Measurements from ENCODE around the gene CXCL3.
"Not testable (repeated sequence)": the region's sequence is repeated elsewhere in the genome, so short reads cannot be mapped to it uniquely, and the experiment has no call there.

The CXCL3 gene

GRCh38 chr4:74083546-74083945 lies 45.1 kb upstream of the CXCL3 start:
- Histone ChIP-seq H3K27me3 (ENCODE audit: insufficient read depth, low read depth) (no peaks in the 10 kb centered on the region), H3K4me3 (IDR thresholded peaks at IDR 0.05; ENCODE audit: insufficient read depth, low read depth, low read length) (no peak overlapping the region), H3K27ac (no peak overlapping the region), H3K4me1 (ENCODE audit: low read depth, poor library complexity, severe bottlenecking) (no peaks in the 10 kb centered on the region), H3K79me2 (ENCODE audit: insufficient read depth, low read depth) (no peaks in the 10 kb centered on the region), H3K4me2 (no peak overlapping the region), H2AFZ (ENCODE audit: low read depth) (no peak overlapping the region), H4K20me1 (ENCODE audit: insufficient read depth) (no peaks in the 10 kb centered on the region), H3K36me3 (ENCODE audit: insufficient read depth) (no peaks in the 10 kb centered on the region), H3K9ac (no peak overlapping the region)
- TF ChIP-seq CTCF (conservative IDR thresholded peaks at IDR 0.05; ENCODE audit: low read depth, low read length): no peak

- Histone ChIP-seq H3K4me2 (no peak overlapping the region), H3K27me3 (ENCODE audit: insufficient read depth, low read depth) (no peaks in the 10 kb centered on the region), H3K27ac (no peak overlapping the region), H3K79me2 (ENCODE audit: insufficient read depth, low read depth) (no peaks in the 10 kb centered on the region), H3K36me3 (ENCODE audit: insufficient read depth) (no peaks in the 10 kb centered on the region), H4K20me1 (ENCODE audit: insufficient read depth) (no peaks in the 10 kb centered on the region), H2AFZ (ENCODE audit: low read depth) (no peak overlapping the region), H3K9ac (no peak overlapping the region), H3K4me3 (IDR thresholded peaks at IDR 0.05; ENCODE audit: insufficient read depth, low read depth, low read length) (no peak overlapping the region), H3K4me1 (ENCODE audit: low read depth, poor library complexity, severe bottlenecking) (no peaks in the 10 kb centered on the region)
- TF ChIP-seq CTCF (conservative IDR thresholded peaks at IDR 0.05; ENCODE audit: low read depth, low read length): no peak
These were observed 42.5 kb upstream of the CXCL3 start for GRCh38 chr4:74081035-74081434.

- H3K36me3 ChIP-seq (ENCODE audit: insufficient read depth); H3K4me2 ChIP-seq; H3K4me3 ChIP-seq (IDR thresholded peaks at IDR 0.05; ENCODE audit: insufficient read depth, low read depth, low read length); H3K79me2 ChIP-seq (ENCODE audit: insufficient read depth, low read depth); H4K20me1 ChIP-seq (ENCODE audit: insufficient read depth); H3K4me1 ChIP-seq (ENCODE audit: low read depth, poor library complexity, severe bottlenecking); H3K27me3 ChIP-seq (ENCODE audit: insufficient read depth, low read depth); H2AFZ ChIP-seq (ENCODE audit: low read depth); H3K9ac ChIP-seq; H3K27ac ChIP-seq: not testable (repeated sequence)
These were observed 41.9 kb upstream of the CXCL3 start for GRCh38 chr4:74080351-74080750.

GRCh38 chr4:74079024-74079423 lies 40.5 kb upstream of the CXCL3 start:
- H3K4me1 ChIP-seq (ENCODE audit: low read depth, poor library complexity, severe bottlenecking); H3K4me3 ChIP-seq (IDR thresholded peaks at IDR 0.05; ENCODE audit: insufficient read depth, low read depth, low read length); H3K4me2 ChIP-seq; H3K36me3 ChIP-seq (ENCODE audit: insufficient read depth); H3K27me3 ChIP-seq (ENCODE audit: insufficient read depth, low read depth); H3K79me2 ChIP-seq (ENCODE audit: insufficient read depth, low read depth); H3K9ac ChIP-seq; H2AFZ ChIP-seq (ENCODE audit: low read depth); H4K20me1 ChIP-seq (ENCODE audit: insufficient read depth); H3K27ac ChIP-seq: not testable (repeated sequence)

GRCh38 chr4:74073358-74073757 lies 34.9 kb upstream of the CXCL3 start:
- Histone ChIP-seq H3K27me3 (ENCODE audit: insufficient read depth, low read depth) (no peaks in the 10 kb centered on the region), H4K20me1 (ENCODE audit: insufficient read depth) (no peaks in the 10 kb centered on the region), H2AFZ (ENCODE audit: low read depth) (no peak overlapping the region), H3K9ac (no peak overlapping the region), H3K4me2 (no peak overlapping the region), H3K36me3 (ENCODE audit: insufficient read depth) (no peaks in the 10 kb centered on the region), H3K4me3 (IDR thresholded peaks at IDR 0.05; ENCODE audit: insufficient read depth, low read depth, low read length) (no peak overlapping the region), H3K4me1 (ENCODE audit: low read depth, poor library complexity, severe bottlenecking) (no peaks in the 10 kb centered on the region), H3K79me2 (ENCODE audit: insufficient read depth, low read depth) (no peaks in the 10 kb centered on the region), H3K27ac (no peak overlapping the region)
- no peak for TF ChIP-seq CTCF (conservative IDR thresholded peaks at IDR 0.05; ENCODE audit: low read depth, low read length)

All from KMS-11 (cell line).